Ramos (cell line): ENCODE results near the gene HACL1.
"Not testable (repeated sequence)": the region's sequence is repeated elsewhere in the genome, so short reads cannot be mapped to it uniquely, and the experiment has no call there.

ENCODE experiments used
- in situ Hi-C: fragments of 300-500 bp; cut with MboI; formaldehyde crosslinking; loops from one replicate; pipeline ENCODE4 v1.14.3; 2022; ENCODE audit warnings: low sequenced_read_pairs; ENCODE audit not compliant: unreplicated experiment

Gene HACL1

GRCh38 chr3:15631426-15632211, 30.2 kb upstream of the HACL1 start:
- in situ Hi-C loops: loop anchor here (10.0 to 25.0 kb wide), 2 partner anchors 183 to 606 kb away; no protein-coding TSS in a partner anchor

- in situ Hi-C loops: loop anchor here (10.0 to 25.0 kb wide), 2 partner anchors 184 to 607 kb away; no protein-coding TSS in a partner anchor
These were observed 29.4 kb upstream of the HACL1 start for GRCh38 chr3:15630646-15631350.

GRCh38 chr3:15629860-15630597, 28.7 kb upstream of the HACL1 start:
- in situ Hi-C loops: loop anchor here (10.0 to 25.0 kb wide), 2 partner anchors 185 to 607 kb away; no protein-coding TSS in a partner anchor

- in situ Hi-C loops: loop anchor here (25.0 kb wide), 1 partner anchor 608 kb away; no protein-coding TSS in a partner anchor
These were observed 27.6 kb upstream of the HACL1 start for GRCh38 chr3:15628967-15629366.

GRCh38 chr3:15623535-15624440, 22.4 kb upstream of the HACL1 start:
- in situ Hi-C loops: no loop called here

GRCh38 chr3:15619659-15620464, 18.5 kb upstream of the HACL1 start:
- in situ Hi-C loops: not testable (repeated sequence)

GRCh38 chr3:15616053-15616452, 14.7 kb upstream of the HACL1 start:
- in situ Hi-C loops: no loop called here

- in situ Hi-C loops: no loop called here
These were observed 13.6 kb upstream of the HACL1 start for GRCh38 chr3:15614958-15615357.

- in situ Hi-C loops: no loop called here
These were observed 10.6 kb upstream of the HACL1 start for GRCh38 chr3:15612001-15612400.

GRCh38 chr3:15611018-15611417, 9.6 kb upstream of the HACL1 start:
- in situ Hi-C loops: no loop called here

- in situ Hi-C loops: no loop called here
These were observed 8.9 kb upstream of the HACL1 start for GRCh38 chr3:15610082-15610759.

GRCh38 chr3:15606434-15606891, 5.1 kb upstream of the HACL1 start:
- in situ Hi-C loops: no loop called here

GRCh38 chr3:15604584-15604983, 3.2 kb upstream of the HACL1 start:
- in situ Hi-C loops: not testable (repeated sequence)

- in situ Hi-C loops: not testable (repeated sequence)
These were observed 1.4 kb upstream of the HACL1 start for GRCh38 chr3:15602816-15603215.

- in situ Hi-C loops: no loop called here
These were observed 772 bp upstream of the HACL1 start for GRCh38 chr3:15602146-15602536.

- in situ Hi-C loops: no loop called here
These were observed 347 bp downstream of the HACL1 start for GRCh38 chr3:15601046-15601398.

GRCh38 chr3:15595955-15596354, 5.4 kb downstream of the HACL1 start:
- in situ Hi-C loops: no loop called here

GRCh38 chr3:15592968-15593367, 8.4 kb downstream of the HACL1 start:
- in situ Hi-C loops: no loop called here
